Kasumi-1 (cell line): ENCODE results near the gene SLX4.

Experiments
- DNase-seq, 2 experiments: peaks; one replicate each; lab custom pipeline; 2025; lab: John Stamatoyannopoulos, UW

SLX4 gene

GRCh38 chr16:3601614-3602319, 9.6 kb downstream of the SLX4 start:
- DNase-seq, result no peak

GRCh38 chr16:3599922-3600321, 11.5 kb downstream of the SLX4 start:
- DNase-seq, result no peak

GRCh38 chr16:3599121-3599520, 12.3 kb downstream of the SLX4 start:
- no peak for DNase-seq

DNA sequence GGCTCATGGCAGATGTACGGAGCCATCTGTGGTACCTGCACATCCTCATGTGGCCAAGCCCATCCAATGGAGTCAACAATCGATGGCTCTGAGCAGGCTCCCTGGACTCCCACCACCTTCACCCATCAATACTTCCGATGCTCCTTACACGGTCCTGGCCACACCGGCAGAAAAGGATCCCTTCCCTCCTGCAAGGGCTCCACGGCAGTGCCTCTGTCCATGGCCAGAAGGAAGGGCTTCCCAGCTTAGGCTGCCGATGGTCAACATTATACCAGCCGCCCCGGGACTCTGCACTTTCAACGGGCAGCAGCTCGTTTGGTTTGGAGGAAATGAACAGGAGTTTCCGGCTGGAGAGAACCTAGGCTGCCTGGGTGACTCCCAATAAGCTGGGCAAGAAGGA, 13.2 kb downstream of the SLX4 start:
- no peak for DNase-seq

DNA sequence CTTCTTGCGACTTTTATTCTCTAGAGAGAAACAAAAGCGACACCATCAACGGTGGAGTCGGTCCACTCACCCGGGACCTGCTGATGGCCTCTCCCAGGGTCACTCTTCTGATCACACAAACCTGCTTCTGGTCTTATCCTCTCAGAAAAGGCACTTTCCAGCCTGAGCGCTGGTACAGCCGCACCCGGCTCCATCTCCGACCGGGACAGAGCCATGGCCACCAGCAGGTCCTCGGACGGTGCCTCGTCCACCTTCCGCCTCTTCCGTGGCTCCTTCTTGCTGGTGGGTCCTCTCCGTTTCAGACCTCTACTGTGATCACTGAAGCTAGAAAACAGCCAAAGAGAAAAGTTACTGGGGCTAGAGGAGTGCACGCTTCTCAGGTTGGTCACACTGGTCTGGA, 13.7 kb downstream of the SLX4 start:
- DNase-seq, result no peak

GRCh38 chr16:3597226-3597625, 14.2 kb downstream of the SLX4 start:
- DNase-seq, result no peak

GRCh38 chr16:3596101-3596861, 15.1 kb downstream of the SLX4 start:
- no peak for DNase-seq

- no peak for DNase-seq
These were observed 15.8 kb downstream of the SLX4 start for GRCh38 chr16:3595521-3596021.

DNA sequence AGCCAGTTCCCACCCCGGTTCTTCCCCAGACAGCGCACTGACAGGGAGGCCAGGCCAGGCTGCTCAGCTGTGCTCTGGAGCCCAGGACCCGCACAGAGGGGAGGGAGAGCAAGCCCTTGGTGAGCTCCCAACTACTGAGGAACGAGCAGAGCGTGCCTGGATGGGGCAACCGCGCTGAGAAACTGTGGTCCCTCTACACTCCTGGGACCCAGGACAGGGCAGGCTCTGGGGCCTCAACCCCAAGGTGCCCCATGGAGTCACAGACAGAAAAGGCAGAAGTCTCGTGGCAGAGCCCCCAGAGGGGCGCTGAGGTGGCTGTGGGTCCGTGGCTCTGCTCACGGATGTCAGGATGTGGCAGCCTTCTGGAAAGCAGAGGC, 16.3 kb downstream of the SLX4 start:
- DNase-seq, result no peak

- no peak for DNase-seq
These were observed 16.9 kb downstream of the SLX4 start for GRCh38 chr16:3594316-3595109.

DNA sequence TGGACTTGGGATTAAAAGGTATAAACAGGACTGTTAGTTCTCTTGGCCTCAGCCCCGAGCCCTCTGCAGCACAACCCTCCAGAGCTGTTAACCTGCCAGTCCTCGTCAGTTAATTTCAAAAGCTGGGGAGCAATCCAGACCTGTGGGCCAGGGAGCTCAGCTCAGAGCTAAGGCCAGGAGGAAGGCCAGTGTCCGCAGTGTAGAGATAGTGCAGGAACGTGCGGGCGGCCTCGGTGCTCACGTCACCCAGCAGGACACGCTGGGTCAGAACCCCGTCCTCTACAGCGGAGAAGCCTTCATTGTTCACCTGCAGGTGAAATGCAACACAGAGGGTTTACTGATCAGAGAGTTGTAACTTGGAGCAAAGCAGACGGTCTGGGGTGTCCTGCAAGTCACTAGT, 18.8 kb downstream of the SLX4 start:
- DNase-seq, result no peak

DNA sequence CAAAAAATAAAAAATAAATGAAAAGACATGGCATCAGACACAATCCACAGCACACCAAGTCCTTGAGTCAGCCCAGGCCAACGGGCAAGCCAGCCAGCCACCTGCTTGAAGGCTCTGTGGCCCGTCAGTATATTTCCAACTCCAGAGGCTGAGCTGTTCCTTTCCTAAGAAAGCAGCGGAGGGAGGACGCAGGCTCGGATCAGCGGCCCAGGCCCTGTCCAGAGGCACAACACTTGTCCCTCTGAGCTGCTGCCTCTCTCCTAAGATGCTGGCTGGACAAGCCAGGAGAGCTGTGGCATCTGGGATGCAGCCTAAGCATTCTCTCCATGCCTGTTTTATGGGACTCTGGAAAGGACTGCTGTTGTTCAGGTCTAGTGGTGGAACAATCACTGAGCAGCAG, 19.4 kb downstream of the SLX4 start:
- no peak for DNase-seq

DNA sequence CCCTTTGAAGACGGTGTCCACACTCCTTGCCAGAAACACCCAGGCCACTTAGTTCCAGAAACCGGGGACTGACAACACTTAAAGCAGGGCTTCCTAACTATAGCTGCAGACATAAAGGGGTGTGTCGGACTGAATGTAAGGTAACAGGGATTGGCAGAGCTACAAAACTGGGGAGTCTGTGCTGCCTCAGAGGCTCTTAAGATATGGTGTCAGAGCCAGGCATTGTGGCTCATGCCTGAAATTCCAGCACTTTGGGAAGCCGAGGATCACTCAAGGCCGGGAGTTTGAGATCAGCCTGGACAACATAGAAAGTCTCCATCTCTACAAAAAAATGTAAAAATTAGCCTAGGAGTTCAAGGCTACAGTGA, 20.0 kb downstream of the SLX4 start:
- DNase-seq, result no peak

DNA sequence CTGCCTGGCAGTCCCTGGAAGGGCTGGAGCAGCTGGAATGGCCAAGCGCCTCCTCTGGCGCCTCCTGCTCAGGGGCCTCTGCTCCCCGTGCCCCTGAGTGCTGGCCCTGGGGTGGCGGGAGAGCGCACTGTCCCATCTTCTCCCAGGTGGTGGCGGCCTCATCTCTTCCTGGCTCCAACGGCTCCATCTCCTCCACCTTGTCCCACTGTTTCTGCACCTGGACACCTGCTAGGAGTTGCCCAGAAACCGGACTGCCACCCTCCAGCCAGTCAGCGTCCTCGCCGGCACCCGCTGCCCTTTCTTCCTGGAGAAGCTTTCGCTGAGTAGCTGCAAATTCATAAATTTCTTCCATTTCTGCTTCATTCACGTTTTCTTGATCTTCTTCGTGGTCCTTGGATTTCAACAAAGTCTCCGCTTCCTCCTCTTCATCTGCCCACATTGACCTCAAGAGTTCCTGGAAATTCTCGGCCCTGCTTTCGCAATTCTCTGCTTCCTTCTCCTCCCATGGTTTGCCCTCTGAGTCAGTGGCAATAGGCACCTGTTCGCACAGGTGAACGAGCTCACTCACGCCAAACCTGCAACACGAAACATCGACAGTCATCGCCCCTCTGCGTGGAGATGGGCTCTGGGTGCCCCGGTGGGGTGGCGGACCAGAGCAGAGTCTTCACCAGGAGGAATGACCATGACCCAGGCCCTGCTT, 20.5 kb downstream of the SLX4 start:
- DNase-seq, result no peak

GRCh38 chr16:3589991-3590701, 21.3 kb downstream of the SLX4 start:
- no peak for DNase-seq

GRCh38 chr16:3589441-3589921, 21.9 kb downstream of the SLX4 start:
- no peak for DNase-seq

- no peak for DNase-seq
These were observed 22.4 kb downstream of the SLX4 start for GRCh38 chr16:3589001-3589400.

GRCh38 chr16:3587547-3588110, 23.8 kb downstream of the SLX4 start:
- no peak for DNase-seq

DNA sequence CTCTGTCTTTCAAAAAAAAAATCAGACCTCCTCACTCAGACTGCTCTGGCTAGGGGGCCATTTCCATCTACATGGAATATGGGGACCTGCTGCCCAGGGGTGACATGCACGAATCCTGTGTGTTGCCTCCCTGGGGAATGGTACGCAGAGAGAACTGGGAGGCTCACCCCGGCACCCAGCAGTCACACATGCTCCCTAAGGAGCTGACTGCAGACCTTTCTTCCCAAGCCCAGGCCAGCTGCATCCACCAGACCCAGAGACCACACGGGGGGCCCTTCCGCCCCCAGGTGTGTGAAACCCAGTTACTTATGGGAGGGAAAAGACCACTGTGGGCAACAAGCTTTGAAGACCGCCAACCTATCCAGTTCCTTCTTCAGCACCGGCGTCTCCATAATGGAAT, 27.0 kb downstream of the SLX4 start:
- no peak for DNase-seq

GRCh38 chr16:3583303-3584038, 27.9 kb downstream of the SLX4 start:
- DNase-seq, result no peak
